ENCODE data around the gene NYNRIN.
A peak's percentile ranks its signal among the peaks of the same experiment; 100 is the strongest.

NYNRIN gene

GRCh38 chr14:24399999-24400718 is 1.4 kb downstream of the NYNRIN start:
- H3K27ac ChIP-seq = no peak overlapping the region; the same call in 1 of the 2 replicates
- H3K4me3 ChIP-seq (ENCODE audit: low read depth, low read length) = peak overlapping the region; percentile 85
- no peaks in the 10 kb centered on the region for H3K9me3 ChIP-seq (ENCODE audit: severe bottlenecking)
- H3K36me3 ChIP-seq = peaks cover under 1% of the 10 kb centered on the region
- no peak for DNase-seq
- no peaks in the 10 kb centered on the region for H3K27me3 ChIP-seq (ENCODE audit: insufficient read depth, low read depth, severe bottlenecking)
- TF ChIP-seq, protein P1, sequence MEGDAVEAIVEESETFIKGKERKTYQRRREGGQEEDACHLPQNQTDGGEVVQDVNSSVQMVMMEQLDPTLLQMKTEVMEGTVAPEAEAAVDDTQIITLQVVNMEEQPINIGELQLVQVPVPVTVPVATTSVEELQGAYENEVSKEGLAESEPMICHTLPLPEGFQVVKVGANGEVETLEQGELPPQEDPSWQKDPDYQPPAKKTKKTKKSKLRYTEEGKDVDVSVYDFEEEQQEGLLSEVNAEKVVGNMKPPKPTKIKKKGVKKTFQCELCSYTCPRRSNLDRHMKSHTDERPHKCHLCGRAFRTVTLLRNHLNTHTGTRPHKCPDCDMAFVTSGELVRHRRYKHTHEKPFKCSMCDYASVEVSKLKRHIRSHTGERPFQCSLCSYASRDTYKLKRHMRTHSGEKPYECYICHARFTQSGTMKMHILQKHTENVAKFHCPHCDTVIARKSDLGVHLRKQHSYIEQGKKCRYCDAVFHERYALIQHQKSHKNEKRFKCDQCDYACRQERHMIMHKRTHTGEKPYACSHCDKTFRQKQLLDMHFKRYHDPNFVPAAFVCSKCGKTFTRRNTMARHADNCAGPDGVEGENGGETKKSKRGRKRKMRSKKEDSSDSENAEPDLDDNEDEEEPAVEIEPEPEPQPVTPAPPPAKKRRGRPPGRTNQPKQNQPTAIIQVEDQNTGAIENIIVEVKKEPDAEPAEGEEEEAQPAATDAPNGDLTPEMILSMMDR (IDR thresholded peaks at IDR 0.05; ENCODE audit: low read depth, low read length) = no peak

DNA sequence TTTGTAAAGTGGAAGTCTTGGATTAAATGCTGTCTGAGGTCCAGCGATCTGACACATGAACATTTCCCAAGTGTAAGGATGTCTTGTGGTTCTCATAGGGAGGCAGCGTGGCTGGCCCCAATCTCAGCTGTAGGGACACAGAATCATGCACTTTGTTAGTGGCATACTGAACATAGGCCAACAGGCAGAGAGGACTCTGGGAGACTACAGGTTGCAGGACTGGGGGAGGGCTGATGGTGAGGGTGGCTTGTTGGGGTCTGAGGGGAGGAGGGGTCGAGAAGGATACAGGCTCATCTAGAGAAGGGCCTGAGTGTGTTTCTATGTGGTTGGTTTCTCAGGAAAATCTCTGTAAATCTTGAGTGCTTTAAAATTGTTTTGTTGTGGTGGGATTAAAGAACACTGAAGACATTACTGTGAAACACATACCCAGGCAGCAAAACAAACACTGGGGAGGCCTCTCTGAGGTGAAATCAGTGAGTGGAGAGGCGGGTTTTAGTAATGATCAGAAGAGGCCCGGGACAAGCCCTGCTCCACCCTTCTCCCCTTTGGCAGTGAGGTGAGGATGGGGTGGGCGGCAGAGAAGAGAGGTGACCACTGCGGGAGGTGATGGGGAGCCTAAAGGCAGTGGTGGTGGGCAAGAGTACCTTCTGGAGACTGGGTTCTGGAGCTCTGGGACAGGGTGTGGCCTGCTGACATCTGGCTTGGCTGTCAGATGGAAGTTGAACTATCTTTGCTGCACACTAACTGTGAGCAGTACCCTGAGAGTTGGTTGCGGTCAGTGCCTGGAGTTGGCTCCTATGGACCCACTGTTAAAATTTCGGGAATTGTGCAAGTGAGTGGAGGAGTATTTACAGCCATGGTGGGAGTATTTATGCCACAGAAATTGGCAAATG is 3.3 kb downstream of the NYNRIN start:
- Histone ChIP-seq H3K4me3 (ENCODE audit: low read depth, low read length) (no peak overlapping the region), H3K9me3 (ENCODE audit: severe bottlenecking) (no peaks in the 10 kb centered on the region), H3K27me3 (ENCODE audit: insufficient read depth, low read depth, severe bottlenecking) (no peaks in the 10 kb centered on the region), H3K36me3 (peaks cover 8% of the 10 kb centered on the region), H3K27ac (no peak overlapping the region)
- no peak for DNase-seq
- TF ChIP-seq, protein P1 (IDR thresholded peaks at IDR 0.05; ENCODE audit: low read depth, low read length) = no peak

DNA sequence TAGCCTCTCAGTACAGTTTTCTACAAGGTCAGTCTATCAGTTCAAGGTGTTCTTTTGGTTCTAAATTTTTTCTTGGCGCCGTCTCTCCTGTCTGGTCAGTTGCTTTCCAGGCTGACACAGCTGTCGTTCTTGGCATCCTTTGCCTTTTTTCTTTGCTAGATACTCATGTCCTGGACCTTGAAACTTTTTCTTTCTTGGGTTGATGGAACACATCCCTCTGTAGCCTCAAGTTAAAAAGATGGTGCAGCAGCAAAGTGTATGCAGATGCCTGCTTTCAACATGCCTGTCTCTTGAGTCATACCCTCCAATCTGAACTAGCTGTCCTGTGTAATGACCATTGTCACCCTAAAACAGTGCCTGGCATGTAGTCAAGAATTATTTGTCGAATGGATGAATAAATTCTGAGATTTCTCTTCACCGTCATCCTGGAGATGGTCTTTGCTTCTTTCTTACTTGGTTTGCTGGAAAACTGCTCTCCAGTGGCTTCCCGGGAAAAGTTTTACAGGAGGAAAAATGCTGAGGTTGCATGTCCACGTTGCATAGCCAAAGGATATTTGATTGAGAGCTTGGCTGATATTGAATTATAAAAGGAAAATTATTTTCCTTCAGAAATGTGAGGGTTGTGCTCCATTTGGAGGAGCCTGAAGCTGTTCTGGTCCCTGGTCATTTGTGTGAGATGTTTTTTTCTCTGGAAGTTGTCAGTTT is 4.6 kb downstream of the NYNRIN start:
- DNase-seq = no peak
- TF ChIP-seq, protein P1 (IDR thresholded peaks at IDR 0.05; ENCODE audit: low read depth, low read length) = no peak

GRCh38 chr14:24404814-24405213 is 6.0 kb downstream of the NYNRIN start:
- Histone ChIP-seq H3K36me3 (peaks cover 14% of the 10 kb centered on the region), H3K4me3 (ENCODE audit: low read depth, low read length) (no peak overlapping the region), H3K9me3 (ENCODE audit: severe bottlenecking) (no peaks in the 10 kb centered on the region), H3K27ac (no peak overlapping the region), H3K27me3 (ENCODE audit: insufficient read depth, low read depth, severe bottlenecking) (no peaks in the 10 kb centered on the region)
- no peak for DNase-seq
- TF ChIP-seq, protein P1 (IDR thresholded peaks at IDR 0.05; ENCODE audit: low read depth, low read length) = no peak

More for the DNA sequence above, 4.6 kb downstream of the NYNRIN start:
- no peaks in the 10 kb centered on the region for H3K27me3 ChIP-seq (ENCODE audit: insufficient read depth, low read depth, severe bottlenecking)
- no peak overlapping the region for H3K4me3 ChIP-seq (ENCODE audit: low read depth, low read length)
- H3K27ac ChIP-seq = no peak overlapping the region
- H3K36me3 ChIP-seq = peaks cover 9% of the 10 kb centered on the region
- H3K9me3 ChIP-seq (ENCODE audit: severe bottlenecking) = no peaks in the 10 kb centered on the region

DNA sequence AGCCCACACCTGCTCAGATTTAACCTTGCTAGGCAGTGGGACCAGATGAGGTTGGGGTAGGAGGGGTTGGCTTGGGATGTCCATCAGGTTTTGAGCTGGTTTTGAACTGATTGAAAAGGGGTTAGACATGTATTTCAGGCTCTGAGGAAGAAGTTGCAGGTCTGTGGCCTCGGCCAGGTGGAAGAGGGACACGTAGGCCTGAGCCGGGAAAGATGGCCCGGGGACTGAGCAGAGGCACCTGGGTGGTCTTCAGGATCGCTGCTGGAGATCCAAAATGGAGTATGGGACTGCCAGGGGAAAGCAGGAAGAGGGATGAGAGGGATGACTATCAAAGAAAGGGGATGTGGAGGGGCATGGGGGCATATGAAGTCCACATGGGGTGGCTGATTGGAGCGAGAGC is 7.6 kb downstream of the NYNRIN start:
- no peaks in the 10 kb centered on the region for H3K27me3 ChIP-seq (ENCODE audit: insufficient read depth, low read depth, severe bottlenecking)
- no peak overlapping the region for H3K27ac ChIP-seq
- no peak overlapping the region for H3K4me3 ChIP-seq (ENCODE audit: low read depth, low read length)
- TF ChIP-seq, protein P1 (IDR thresholded peaks at IDR 0.05; ENCODE audit: low read depth, low read length) = no peak
- DNase-seq = no peak
- H3K9me3 ChIP-seq (ENCODE audit: severe bottlenecking) = no peaks in the 10 kb centered on the region
- H3K36me3 ChIP-seq = peaks cover 17% of the 10 kb centered on the region
